HG02623 (cell line): ENCODE measurements around the gene GALNT2.
A peak's percentile ranks its signal among the peaks of the same experiment; 100 is the strongest.

ENCODE experiments used
- ATAC-seq: cut with Tn5 transposase; IDR thresholded peaks from one replicate; pipeline ENCODE4 v1.9.1; 2021; ENCODE audit warnings: moderate library complexity; ENCODE audit not compliant: unreplicated experiment

The GALNT2 gene

GRCh38 chr1:230090194-230090711 lies 23.2 kb downstream of the GALNT2 start:
- ATAC-seq, result no peak

DNA sequence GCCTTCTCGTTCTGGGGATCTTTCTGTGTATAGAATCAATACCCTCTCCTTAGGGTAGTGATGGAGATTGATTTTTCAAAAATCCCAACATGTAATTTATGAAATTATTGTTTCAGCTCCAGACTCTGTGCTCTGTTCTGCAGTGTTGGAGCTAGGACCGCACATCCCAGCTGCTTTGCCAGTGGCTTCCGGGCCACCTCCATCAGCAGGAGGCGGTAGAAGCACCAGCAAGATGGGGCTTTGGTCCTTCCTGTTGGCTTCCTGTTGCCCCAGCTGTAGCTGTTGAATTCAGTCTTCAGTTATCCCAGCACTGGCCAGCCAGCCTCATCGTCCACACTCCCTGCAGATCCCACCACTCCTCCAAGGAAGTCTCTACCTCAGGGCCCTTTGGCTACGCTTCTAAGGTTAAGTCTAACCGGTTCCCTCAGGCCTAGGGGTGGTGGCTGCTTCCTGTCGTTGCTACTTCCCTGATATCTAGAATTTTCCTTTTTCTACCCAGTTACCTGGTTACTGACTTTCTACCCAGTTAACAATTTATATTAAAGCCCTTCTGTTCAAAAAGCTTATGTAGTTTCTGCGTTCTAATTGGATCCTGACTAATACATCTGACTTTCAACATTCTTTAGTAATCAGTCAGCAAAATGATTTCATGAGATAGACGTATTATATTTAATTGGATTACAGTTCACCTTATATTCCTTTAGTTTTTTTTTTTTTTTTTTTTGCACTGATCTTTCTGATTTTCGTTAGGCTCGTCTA lies 24.6 kb downstream of the GALNT2 start:
- no peak for ATAC-seq

DNA sequence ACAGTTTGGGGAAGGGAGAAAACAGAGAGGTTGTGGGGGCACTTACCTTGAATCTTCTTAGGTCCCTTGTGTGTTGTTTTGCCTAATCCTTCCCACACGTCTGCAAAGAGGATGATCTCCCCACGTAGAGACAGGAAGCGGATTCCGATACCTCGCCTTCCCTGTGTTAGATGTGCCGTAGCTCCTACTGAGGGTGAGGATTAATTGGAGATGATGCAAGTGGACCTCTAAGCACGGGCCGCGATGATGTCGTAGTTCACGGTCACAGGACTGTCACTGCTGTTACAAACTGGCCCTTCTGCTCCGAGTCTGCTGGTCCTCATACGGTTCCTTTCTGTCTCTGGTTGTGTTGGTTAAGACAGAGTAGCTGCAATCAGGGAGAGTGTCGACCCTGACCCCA lies 27.7 kb downstream of the GALNT2 start:
- no peak for ATAC-seq

DNA sequence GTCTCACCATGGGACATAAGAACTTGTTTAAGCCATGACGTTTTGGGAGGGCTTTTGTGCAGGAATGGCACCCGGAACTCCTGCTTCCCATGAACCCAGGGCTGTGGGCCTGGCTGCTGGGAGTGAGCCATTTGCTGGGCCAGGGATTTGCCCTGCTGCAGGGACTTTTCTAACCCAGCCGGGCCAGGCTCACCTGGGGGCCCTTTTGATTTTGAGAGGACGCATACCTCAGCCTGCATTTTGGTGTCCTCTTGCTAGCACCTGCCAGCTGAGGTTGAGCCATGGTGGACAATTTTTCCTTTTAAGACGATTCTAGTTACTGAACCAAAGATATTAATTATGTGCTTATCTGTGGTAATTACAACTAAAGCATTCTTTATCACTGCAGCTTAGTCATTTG lies 28.9 kb downstream of the GALNT2 start:
- ATAC-seq, result no peak

- no peak for ATAC-seq
Measured at GRCh38 chr1:230097370-230097769, 30.3 kb downstream of the GALNT2 start.

DNA sequence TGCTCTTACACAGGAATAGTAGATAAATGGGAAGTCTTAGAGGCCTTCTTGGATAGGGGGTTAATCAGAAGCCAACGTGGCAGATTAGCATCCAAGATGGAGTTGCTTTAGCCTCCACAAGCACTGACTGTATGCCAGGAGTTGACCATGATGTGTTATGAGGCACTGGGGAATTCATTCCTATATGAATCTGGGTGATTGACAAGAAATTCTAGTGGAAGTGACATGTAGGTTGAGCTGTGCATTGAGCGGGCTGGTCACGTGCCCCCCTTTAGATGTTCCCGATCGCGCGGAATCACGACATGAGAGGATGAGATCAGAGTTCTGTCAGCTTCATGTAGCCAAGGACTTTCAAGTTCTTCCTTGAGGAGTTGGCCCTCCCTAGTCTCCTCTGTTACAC lies 31.7 kb downstream of the GALNT2 start:
- ATAC-seq, result no peak

DNA sequence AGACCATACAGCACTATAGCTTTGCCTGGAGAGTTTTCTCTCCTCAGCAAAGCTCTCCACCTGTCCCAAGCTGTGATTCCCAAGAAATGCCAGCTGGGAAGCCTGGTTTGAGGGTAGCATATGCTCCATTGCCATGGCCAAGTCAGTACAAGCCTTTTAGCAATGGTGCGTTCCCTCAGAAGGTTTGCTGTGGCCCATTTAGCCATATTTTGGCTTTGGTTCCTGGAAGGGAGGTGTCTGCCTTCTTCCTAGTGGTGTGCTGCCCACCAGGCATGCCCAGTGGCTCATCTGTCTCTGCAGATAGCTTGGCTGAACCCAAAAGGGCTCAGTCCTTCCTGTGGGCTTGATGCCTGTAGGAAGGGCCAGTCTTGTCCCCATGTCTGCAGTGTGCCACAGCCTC lies 32.4 kb downstream of the GALNT2 start:
- no peak for ATAC-seq

- ATAC-seq, result no peak
Measured at GRCh38 chr1:230100932-230101331, 33.9 kb downstream of the GALNT2 start.

- ATAC-seq, result no peak
Measured at GRCh38 chr1:230101556-230101955, 34.5 kb downstream of the GALNT2 start.

DNA sequence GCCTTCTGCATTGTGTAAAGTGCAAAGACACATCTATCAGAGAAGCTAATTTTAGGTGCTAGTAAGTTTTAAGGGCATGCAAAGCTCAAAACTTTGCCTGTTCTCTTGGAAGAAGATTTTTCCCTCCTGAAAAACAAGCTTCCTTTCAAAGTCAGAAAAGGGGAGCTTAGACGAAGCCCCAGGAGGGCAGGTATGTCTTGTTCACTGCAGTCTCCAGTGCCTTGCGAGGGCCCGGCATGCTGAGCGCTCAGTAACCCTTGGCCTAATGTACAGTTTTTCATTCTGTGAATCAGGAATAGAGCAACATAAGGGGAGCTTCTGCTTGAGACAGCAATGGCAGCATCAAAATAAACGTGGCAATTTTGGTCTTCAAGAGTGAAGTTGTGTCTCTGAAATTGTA lies 35.0 kb downstream of the GALNT2 start:
- ATAC-seq, result no peak

GRCh38 chr1:230102472-230102871 lies 35.4 kb downstream of the GALNT2 start:
- no peak for ATAC-seq

DNA sequence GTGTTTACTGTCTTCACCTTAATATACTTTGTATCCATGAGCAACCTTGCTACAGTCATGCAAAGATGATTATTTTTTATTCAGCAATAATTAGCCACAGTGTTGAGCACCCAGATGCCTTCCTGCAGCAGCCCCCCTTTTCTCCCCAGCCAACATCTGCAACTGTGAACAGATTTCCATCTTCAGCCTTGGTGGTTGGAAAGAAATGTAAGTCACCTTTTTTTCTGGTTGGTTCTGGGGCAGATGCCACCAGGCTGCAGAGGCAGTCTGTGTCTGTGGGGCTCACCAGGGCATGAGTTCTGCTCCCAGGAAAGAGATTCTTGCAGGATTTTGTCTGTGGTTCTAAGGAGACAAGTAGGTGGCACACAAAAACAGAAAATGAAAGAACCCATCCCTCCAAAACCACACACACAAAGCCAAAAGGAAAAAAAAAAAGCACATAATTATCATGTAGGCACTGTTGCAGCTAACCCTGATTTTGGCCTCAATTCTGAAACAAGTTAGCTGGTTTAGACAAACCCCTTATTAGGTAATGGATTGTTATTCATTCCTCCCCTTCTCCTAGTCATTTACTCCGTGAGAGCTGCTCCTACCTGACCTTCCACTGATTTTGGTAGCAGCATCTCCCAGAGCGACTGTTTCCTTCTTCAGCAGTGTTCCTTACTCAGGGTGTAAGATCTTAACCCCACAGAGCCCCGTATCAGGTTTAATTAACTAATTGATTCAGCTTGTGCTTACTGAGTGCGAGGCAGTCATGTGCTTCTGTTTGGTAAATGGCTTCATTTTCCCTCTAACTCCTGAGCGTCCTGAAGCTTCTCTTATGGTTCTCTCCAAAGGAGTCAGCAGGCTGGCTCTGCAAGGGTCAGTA lies 36.5 kb downstream of the GALNT2 start:
- no peak for ATAC-seq

DNA sequence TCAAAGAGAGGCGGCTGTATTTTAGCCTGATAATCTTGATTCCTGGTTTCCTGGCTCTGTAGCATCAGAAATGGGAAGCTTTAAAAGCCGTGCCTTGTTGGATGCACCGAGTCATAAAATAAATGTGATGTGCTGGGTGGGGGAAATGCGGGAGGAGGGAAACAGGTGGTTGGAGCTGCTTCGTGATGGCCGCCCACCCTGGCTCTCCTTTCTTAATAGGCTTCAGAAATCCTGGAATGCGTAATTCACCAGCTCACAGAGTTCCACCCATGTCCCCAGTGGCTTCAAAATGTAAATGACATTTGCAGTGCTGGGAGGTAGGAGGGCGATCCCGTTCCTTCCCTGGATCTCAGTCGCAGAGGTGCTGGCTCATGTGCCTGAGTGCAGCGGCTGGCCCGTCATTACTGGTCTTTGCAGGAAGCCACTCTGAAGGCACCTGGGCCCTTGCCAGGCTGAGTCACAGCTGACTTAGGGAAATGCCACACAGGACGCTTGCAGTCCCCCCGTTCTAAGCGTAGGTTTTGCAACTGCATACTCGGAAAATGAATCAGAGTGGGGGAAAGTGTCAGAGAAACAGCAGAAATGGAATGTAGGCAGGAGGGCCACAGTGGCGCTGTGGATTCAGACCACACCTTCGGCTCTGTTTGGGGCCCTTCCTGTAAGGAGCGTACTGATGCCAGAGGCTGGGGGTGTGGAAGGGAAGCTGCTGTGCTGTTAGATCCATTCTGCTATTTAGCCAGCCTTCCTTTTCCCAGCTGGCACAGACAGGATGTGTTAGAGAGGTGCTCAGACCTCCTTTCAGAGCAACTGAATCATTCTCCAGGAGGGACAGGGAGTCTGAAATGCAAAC lies 37.6 kb downstream of the GALNT2 start:
- peak; percentile 62 for ATAC-seq

- ATAC-seq, result no peak
Measured at GRCh38 chr1:230105245-230105753, 38.3 kb downstream of the GALNT2 start.

GRCh38 chr1:230105754-230106625 lies 39.0 kb downstream of the GALNT2 start:
- no peak for ATAC-seq

GRCh38 chr1:230107941-230108340 lies 40.9 kb downstream of the GALNT2 start:
- ATAC-seq, result no peak

- no peak for ATAC-seq
Measured at GRCh38 chr1:230108580-230108979, 41.5 kb downstream of the GALNT2 start.

DNA sequence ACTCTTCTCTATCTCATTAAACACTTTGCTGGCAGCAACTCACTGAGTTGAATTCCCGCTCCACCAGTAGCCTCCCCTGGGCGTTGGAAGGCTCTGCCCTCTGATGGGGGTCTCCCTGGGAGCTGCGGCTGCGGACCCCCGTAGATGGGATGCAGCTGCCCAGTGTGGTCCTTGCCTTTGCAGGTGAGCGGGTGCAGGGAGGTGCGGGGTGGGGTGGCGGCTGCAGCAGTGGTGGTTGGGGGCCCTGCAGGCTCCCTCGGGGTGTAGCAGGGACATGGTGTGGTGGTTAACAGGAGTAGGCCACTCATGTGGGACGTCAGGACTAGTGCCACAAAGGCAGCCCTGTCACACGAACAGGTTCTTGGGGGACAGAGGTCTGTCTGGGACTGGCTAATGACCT lies 42.0 kb downstream of the GALNT2 start:
- ATAC-seq, result no peak

- peak; percentile 85 for ATAC-seq
Measured at GRCh38 chr1:230109895-230110667, 43.0 kb downstream of the GALNT2 start.
